GM19452 (cell line): ENCODE measurements around the gene H1-8.
"Not testable (repeated sequence)": the region's sequence is repeated elsewhere in the genome, so short reads cannot be mapped to it uniquely, and the experiment has no call there.

Source experiments
- ATAC-seq: cut with Tn5 transposase; IDR thresholded peaks from one replicate; pipeline ENCODE4 v1.9.1; 2021; ENCODE audit not compliant: unreplicated experiment

Gene H1-8

GRCh38 chr3:129514563-129514962 is 28.4 kb upstream of the H1-8 start:
- ATAC-seq: no peak

GRCh38 chr3:129515108-129515820 is 27.7 kb upstream of the H1-8 start:
- not testable (repeated sequence) for ATAC-seq

- ATAC-seq: not testable (repeated sequence)
Measured at GRCh38 chr3:129515821-129516432, 27.0 kb upstream of the H1-8 start.

DNA sequence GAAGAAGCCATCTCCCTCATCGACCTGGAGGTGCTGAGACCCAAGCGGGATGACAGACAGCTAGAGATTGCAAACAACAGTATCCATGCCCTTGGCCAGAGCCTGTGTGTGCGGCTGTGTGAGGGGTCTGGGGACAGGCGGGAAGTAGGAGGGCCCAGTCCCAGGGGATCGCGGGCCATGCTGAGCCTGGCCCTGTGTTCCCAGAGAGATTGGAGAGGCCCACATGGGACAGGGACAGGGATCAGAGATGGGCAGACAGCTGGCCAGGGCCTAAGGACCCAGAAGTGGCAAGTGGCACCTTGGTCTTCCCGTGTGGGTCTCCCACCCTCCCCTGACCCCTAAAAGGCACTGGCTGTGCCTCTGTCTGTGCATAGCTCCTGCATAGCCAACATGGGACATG is 25.5 kb upstream of the H1-8 start:
- ATAC-seq: no peak

DNA sequence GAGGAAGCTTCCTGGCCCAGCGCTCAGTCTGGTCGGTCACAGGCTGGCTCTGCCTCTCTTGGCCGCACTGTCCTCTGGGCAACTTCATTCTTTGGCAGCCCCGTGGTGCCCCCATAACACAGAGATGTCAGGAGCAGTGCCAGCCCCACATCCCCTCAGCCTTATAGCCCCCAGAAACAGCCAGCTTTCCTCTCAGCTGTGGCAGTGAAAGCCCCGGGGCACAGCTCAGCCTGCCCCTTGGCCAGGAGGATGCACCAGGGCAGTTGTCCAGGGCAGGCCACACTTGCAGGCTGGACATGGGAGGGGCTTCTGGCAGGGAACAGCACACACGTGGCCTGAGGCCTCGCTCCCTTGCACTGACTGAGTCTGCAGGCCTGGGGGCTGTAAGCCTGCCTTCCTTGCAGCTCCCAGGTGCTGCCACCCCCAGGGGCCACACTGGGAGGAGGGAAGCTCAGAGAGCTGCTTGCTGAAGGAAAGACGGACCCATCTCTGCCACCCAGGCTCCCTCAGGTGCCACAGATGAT is 24.9 kb upstream of the H1-8 start:
- ATAC-seq: no peak

DNA sequence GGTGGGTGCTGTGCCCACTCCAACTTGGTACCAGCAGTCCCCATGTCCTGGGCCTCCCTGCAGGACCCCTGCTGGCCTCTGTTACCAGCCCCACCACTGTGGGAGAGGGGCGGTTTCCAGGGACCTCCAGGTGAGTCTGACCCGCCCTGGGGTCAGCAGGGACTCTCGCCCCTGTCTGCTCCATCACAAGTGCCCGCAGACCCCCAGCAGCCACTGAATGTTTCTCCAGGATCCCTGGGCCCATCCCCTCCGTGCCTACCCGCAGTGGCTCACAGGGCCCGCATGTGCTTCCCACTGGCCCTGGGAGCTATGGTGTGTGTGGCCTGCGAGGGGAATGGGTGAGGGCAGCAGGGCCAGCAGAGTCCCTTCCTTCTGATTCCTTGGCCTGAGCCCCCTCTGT is 24.4 kb upstream of the H1-8 start:
- no peak for ATAC-seq

GRCh38 chr3:129519449-129519848 is 23.5 kb upstream of the H1-8 start:
- no peak for ATAC-seq

DNA sequence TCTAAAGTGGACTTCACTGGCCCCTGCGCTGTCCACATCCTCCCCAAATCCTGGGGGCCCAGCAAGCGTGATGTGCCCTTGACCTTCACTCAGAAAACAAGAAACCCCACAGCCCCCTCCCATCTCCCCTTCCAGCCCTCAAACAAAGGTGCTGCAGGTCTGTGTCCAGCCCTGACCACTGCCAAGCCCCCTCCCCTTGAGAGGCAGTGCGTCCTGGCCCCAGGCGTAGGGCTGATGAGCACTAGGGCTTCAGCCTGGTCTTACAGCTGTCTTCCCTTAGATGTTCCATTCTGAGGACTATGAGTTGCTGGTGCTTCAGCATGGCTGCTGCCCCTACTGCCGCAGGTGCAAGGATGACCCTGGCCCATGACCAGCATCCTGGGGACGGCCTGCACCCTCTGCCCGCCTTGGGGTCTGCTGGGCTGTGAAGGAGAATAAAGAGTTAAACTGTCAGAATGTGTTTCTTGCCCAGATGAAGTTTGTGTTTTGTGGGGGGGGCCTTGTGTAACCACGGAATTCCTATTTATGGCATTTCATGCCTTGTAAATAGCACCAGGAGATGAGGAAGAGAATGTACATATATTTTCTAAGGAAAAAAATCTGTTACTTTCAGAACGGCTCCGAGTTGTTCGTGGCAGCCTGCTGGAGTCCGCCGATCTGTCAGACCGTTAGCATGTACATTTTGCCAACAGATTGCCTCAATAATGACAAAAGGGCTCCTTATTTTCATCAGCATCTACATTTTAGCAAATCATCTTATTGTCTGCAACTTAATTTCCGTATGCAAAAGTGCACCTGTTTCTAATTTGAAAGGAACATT is 22.9 kb upstream of the H1-8 start:
- no peak for ATAC-seq

- ATAC-seq: no peak
Measured at GRCh38 chr3:129520960-129521359, 22.0 kb upstream of the H1-8 start.

DNA sequence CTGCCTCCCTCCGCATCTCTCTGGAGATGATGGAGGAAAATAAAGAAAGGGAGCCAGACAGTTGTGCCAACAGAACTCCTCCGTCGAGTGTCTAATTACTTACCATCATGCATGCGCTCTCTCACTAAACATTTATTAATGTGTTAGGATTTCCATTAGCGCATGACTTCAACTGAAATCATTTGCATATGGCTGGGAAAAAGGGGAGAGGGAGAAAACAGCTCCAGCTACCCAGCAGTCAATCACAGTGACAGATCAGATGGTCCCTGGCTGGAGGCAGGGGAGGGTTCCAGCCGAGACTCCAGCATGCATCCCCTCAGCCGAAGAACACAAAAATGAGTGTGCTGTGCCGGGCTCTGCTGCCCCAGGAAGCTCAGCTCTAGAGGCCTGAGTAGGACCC is 21.4 kb upstream of the H1-8 start:
- ATAC-seq: no peak

- ATAC-seq: no peak
Measured at GRCh38 chr3:129522953-129523352, 20.0 kb upstream of the H1-8 start.

DNA sequence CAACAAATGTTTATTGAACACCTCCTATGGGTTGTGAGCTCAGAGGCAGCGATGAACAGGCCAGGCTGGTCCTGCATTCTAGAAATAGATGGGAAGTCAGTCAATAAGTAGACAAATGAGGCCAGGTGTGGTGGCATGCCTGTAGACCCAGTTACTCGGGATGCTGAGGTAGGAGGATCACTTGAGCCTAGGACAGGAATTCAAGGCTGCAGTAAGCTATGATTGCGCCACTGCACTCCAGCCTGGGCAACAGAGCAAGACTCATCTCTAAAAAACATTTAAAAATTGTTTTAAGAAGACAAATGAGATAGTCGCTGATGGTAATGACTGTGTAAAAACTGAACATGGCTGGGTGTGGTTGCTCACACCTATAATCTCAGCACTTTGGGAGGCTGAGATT is 18.9 kb upstream of the H1-8 start:
- ATAC-seq: no peak

DNA sequence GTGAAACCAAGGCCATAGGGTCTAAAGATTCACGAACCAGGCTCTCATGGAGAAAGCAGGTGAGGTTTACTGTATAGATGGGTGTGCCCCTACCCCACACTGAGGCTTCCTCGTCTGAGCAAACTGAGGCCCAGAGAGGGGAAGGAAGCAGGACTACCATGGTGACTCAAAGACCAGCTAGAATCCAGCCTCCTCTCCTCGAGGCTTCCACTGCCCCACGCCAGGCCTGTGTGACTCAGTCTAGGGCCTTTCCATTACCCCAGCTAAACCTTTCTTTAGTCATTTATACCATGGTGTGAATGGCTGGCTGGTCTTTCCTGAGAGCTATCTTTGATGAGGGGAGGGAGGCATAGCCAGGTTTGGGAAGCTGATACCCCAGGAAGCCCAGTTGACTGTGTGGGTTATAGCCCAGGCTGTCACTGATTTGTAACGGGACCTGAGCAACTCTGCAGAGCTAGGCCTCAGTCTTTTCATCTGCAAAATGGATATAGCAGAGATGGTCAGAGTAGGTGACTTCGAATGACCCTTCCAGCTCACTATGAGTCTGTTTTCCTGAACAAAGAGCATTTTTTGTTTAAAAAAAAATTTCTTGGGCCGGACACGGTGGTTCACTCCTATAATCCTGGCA is 17.5 kb upstream of the H1-8 start:
- ATAC-seq: no peak

- peak; percentile 88 for ATAC-seq
Measured at GRCh38 chr3:129526121-129526900, 16.7 kb upstream of the H1-8 start.

- ATAC-seq: no peak
Measured at GRCh38 chr3:129527262-129527661, 15.7 kb upstream of the H1-8 start.

DNA sequence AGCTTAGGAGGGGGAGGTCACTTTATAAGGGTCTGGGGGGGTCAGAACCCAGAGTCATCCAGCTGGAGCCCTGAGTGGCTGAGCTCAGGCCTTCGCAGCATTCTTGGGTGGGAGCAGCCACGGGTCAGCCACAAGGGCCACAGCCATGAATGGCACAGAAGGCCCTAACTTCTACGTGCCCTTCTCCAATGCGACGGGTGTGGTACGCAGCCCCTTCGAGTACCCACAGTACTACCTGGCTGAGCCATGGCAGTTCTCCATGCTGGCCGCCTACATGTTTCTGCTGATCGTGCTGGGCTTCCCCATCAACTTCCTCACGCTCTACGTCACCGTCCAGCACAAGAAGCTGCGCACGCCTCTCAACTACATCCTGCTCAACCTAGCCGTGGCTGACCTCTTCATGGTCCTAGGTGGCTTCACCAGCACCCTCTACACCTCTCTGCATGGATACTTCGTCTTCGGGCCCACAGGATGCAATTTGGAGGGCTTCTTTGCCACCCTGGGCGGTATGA is 14.3 kb upstream of the H1-8 start, which contains the start of gene RHO:
TSS of gene RHO (plus strand) at position 51 of the 512 bp plus-strand sequence. CDS start at position 146, 95 bp downstream.
- no peak for ATAC-seq

DNA sequence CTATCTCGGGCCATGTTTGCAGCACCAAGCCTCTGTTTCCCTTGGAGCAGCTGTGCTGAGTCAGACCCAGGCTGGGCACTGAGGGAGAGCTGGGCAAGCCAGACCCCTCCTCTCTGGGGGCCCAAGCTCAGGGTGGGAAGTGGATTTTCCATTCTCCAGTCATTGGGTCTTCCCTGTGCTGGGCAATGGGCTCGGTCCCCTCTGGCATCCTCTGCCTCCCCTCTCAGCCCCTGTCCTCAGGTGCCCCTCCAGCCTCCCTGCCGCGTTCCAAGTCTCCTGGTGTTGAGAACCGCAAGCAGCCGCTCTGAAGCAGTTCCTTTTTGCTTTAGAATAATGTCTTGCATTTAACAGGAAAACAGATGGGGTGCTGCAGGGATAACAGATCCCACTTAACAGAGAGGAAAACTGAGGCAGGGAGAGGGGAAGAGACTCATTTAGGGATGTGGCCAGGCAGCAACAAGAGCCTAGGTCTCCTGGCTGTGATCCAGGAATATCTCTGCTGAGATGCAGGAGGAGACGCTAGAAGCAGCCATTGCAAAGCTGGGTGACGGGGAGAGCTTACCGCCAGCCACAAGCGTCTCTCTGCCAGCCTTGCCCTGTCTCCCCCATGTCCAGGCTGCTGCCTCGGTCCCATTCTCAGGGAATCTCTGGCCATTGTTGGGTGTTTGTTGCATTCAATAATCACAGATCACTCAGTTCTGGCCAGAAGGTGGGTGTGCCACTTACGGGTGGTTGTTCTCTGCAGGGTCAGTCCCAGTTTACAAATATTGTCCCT is 13.4 kb upstream of the H1-8 start:
- no peak for ATAC-seq

GRCh38 chr3:129530251-129530791 is 12.7 kb upstream of the H1-8 start:
- ATAC-seq: no peak

DNA sequence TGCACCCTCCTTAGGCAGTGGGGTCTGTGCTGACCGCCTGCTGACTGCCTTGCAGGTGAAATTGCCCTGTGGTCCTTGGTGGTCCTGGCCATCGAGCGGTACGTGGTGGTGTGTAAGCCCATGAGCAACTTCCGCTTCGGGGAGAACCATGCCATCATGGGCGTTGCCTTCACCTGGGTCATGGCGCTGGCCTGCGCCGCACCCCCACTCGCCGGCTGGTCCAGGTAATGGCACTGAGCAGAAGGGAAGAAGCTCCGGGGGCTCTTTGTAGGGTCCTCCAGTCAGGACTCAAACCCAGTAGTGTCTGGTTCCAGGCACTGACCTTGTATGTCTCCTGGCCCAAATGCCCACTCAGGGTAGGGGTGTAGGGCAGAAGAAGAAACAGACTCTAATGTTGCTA is 12.2 kb upstream of the H1-8 start:
- no peak for ATAC-seq
